Adrenal gland (tissue), 5 donors: ENCODE measurements around the gene ZSCAN2.

ENCODE experiments used
- CTCF ChIP-seq, 6 experiments: fragments of 450-650 bp in 4 of 6; fragments of 200-600 bp in 2 of 6; sonication (generic) in 1 of 6; IDR thresholded peaks; 1 replicate in 5 of 6; 2 replicates in 1 of 6; pipeline versions ENCODE4 v1.5.1 to v1.8.0; 2016 to 2021; ENCODE audit warnings: antibody characterized with exemption in 6 of 6, mild to moderate bottlenecking in 2 of 6, moderate library complexity in 1 of 6
- POLR2A ChIP-seq, 2 donors: fragments of 450-650 bp; IDR thresholded peaks; one replicate each; pipeline ENCODE4 v1.6.1; 2017; ENCODE audit warnings: antibody characterized with exemption in 2 of 2, mild to moderate bottlenecking in 2 of 2, moderate library complexity in 1 of 2
- donor health status: DM: no; HTN: no; CAD: no.

- TF ChIP-seq POLR2A (IDR thresholded peaks at IDR 0.05) (no peak), CTCF (IDR thresholded peaks at IDR 0.05) (peak; percentile 58 to 79 (median 72))
Observed at GRCh38 chr15:84598993-84599392, 1.8 kb upstream of the ZSCAN2 start.
